ACC112 (cell line): ENCODE data around the gene SLC15A1.

Experiments
- H2AFZ ChIP-seq: fragments of 200-600 bp; sonication (generic); one replicate; pipeline ENCODE4 v1.6.0; 2017; ENCODE audit warnings: antibody characterized with exemption, low read length; ENCODE audit not compliant: unreplicated experiment
- H3K27ac ChIP-seq: fragments of 200-600 bp; sonication (generic); 2 replicates; pipeline ENCODE4 v1.5.1; 2014; ENCODE audit warnings: low read depth, mild to moderate bottlenecking, antibody characterized with exemption, low read length, moderate library complexity
- H3K27me3 ChIP-seq: fragments of 200-600 bp; sonication (generic); 2 replicates; pipeline ENCODE4 v1.6.1; 2014; ENCODE audit warnings: mild to moderate bottlenecking, antibody characterized with exemption, low read length, moderate library complexity, mixed read lengths; ENCODE audit not compliant: insufficient read depth
- H3K36me3 ChIP-seq: fragments of 200-600 bp; sonication (generic); 2 replicates; pipeline ENCODE4 v1.6.1; 2016; ENCODE audit warnings: mild to moderate bottlenecking, antibody characterized with exemption, low read length, moderate library complexity, mixed read lengths; ENCODE audit not compliant: insufficient read depth
- H3K4me1 ChIP-seq: fragments of 200-600 bp; sonication (generic); one replicate; pipeline ENCODE4 v1.6.1; 2016; ENCODE audit warnings: low read length, mixed read lengths; ENCODE audit not compliant: insufficient read depth, unreplicated experiment, control insufficient read depth
- H3K4me3 ChIP-seq: fragments of 200-600 bp; sonication (generic); 2 replicates; pipeline ENCODE4 v1.5.1; 2014; ENCODE audit warnings: mild to moderate bottlenecking, low read depth, low read length
- H3K79me2 ChIP-seq: fragments of 200-600 bp; sonication (generic); one replicate; pipeline ENCODE4 v1.6.0; 2016; ENCODE audit warnings: low read length; ENCODE audit not compliant: control insufficient read depth, unreplicated experiment, insufficient read depth

Gene SLC15A1

GRCh38 chr13:98664047-98664446 is 88.4 kb downstream of the SLC15A1 start:
- no peaks in the 10 kb centered on the region for H3K79me2 ChIP-seq
- H3K36me3 ChIP-seq: no peaks in the 10 kb centered on the region
- no peaks in the 10 kb centered on the region for H3K27me3 ChIP-seq
- no peak overlapping the region for H2AFZ ChIP-seq
- no peak overlapping the region for H3K27ac ChIP-seq
- H3K4me3 ChIP-seq: no peak overlapping the region
- peaks cover 16% of the 10 kb centered on the region for H3K4me1 ChIP-seq

- peak overlapping the region; percentile 80 for H3K27ac ChIP-seq
- H3K27me3 ChIP-seq: no peaks in the 10 kb centered on the region
- no peaks in the 10 kb centered on the region for H3K79me2 ChIP-seq
- H3K4me3 ChIP-seq: peak overlapping the region; percentile 77
- peaks cover 11% of the 10 kb centered on the region for H3K4me1 ChIP-seq
- peak overlapping the region; percentile 93 for H2AFZ ChIP-seq
- no peaks in the 10 kb centered on the region for H3K36me3 ChIP-seq
Measured at GRCh38 chr13:98658131-98658530, 94.3 kb downstream of the SLC15A1 start.

- Histone ChIP-seq H3K27ac (peak overlapping the region; percentile 80), H3K4me1 (peaks cover 11% of the 10 kb centered on the region), H3K27me3 (no peaks in the 10 kb centered on the region), H2AFZ (peak overlapping the region; percentile 93), H3K79me2 (no peaks in the 10 kb centered on the region), H3K36me3 (no peaks in the 10 kb centered on the region), H3K4me3 (peak overlapping the region; percentile 77)
Measured at GRCh38 chr13:98657506-98658085, 94.9 kb downstream of the SLC15A1 start.

- H3K4me1 ChIP-seq: peaks cover 11% of the 10 kb centered on the region
- H3K27ac ChIP-seq: no peak overlapping the region
- no peaks in the 10 kb centered on the region for H3K36me3 ChIP-seq
- H3K4me3 ChIP-seq: no peak overlapping the region
- no peaks in the 10 kb centered on the region for H3K27me3 ChIP-seq
- H3K79me2 ChIP-seq: no peaks in the 10 kb centered on the region
- no peak overlapping the region for H2AFZ ChIP-seq
Measured at GRCh38 chr13:98656223-98656622, 96.2 kb downstream of the SLC15A1 start.

GRCh38 chr13:98653463-98653985 is 98.9 kb downstream of the SLC15A1 start:
- H3K4me1 ChIP-seq: peaks cover 11% of the 10 kb centered on the region
- no peaks in the 10 kb centered on the region for H3K36me3 ChIP-seq
- no peak overlapping the region for H3K4me3 ChIP-seq
- no peak overlapping the region for H3K27ac ChIP-seq
- no peaks in the 10 kb centered on the region for H3K79me2 ChIP-seq
- H2AFZ ChIP-seq: no peak overlapping the region
- no peaks in the 10 kb centered on the region for H3K27me3 ChIP-seq

- H3K36me3 ChIP-seq: no peaks in the 10 kb centered on the region
- no peak overlapping the region for H3K27ac ChIP-seq
- peaks cover 7% of the 10 kb centered on the region for H3K4me1 ChIP-seq
- H3K27me3 ChIP-seq: no peaks in the 10 kb centered on the region
- no peak overlapping the region for H2AFZ ChIP-seq
- no peaks in the 10 kb centered on the region for H3K79me2 ChIP-seq
- H3K4me3 ChIP-seq: no peak overlapping the region
Measured at GRCh38 chr13:98652721-98653462, 99.6 kb downstream of the SLC15A1 start.

GRCh38 chr13:98652276-98652675 is 100.2 kb downstream of the SLC15A1 start:
- no peak overlapping the region for H3K4me3 ChIP-seq
- peaks cover 1% of the 10 kb centered on the region for H3K4me1 ChIP-seq
- no peaks in the 10 kb centered on the region for H3K36me3 ChIP-seq
- no peaks in the 10 kb centered on the region for H3K27me3 ChIP-seq
- no peak overlapping the region for H2AFZ ChIP-seq
- H3K27ac ChIP-seq: no peak overlapping the region
- H3K79me2 ChIP-seq: no peaks in the 10 kb centered on the region

GRCh38 chr13:98651744-98652143 is 100.7 kb downstream of the SLC15A1 start:
- no peak overlapping the region for H3K27ac ChIP-seq

GRCh38 chr13:98650396-98651107 is 101.9 kb downstream of the SLC15A1 start:
- H3K4me3 ChIP-seq: no peak overlapping the region

More at GRCh38 chr13:98651744-98652143, 100.7 kb downstream of the SLC15A1 start:
- H3K4me3 ChIP-seq: no peak overlapping the region
- H3K4me1 ChIP-seq: no peaks in the 10 kb centered on the region
- H3K27me3 ChIP-seq: no peaks in the 10 kb centered on the region
- H3K79me2 ChIP-seq: no peaks in the 10 kb centered on the region
- no peak overlapping the region for H2AFZ ChIP-seq
- no peaks in the 10 kb centered on the region for H3K36me3 ChIP-seq

GRCh38 chr13:98649861-98650260 is 102.6 kb downstream of the SLC15A1 start:
- Histone ChIP-seq H3K79me2 (no peaks in the 10 kb centered on the region), H3K27me3 (no peaks in the 10 kb centered on the region), H3K4me1 (no peaks in the 10 kb centered on the region), H3K4me3 (no peak overlapping the region), H2AFZ (no peak overlapping the region), H3K36me3 (no peaks in the 10 kb centered on the region), H3K27ac (no peak overlapping the region)

More at GRCh38 chr13:98650396-98651107, 101.9 kb downstream of the SLC15A1 start:
- no peaks in the 10 kb centered on the region for H3K36me3 ChIP-seq
- H2AFZ ChIP-seq: no peak overlapping the region
- no peaks in the 10 kb centered on the region for H3K4me1 ChIP-seq
- H3K27ac ChIP-seq: no peak overlapping the region
- H3K79me2 ChIP-seq: no peaks in the 10 kb centered on the region
- H3K27me3 ChIP-seq: no peaks in the 10 kb centered on the region
